DND-41 (cell line): ENCODE results near the gene EEIG1.

Experiments
- ATAC-seq: fragments of 200-7000 bp; cut with Tn5 transposase; 3 replicates; pipeline ENCODE4 v1.9.1; 2021; ENCODE audit warnings: low read depth; ENCODE audit not compliant: insufficient read depth
- DNase-seq: peaks from one replicate; pipeline ENCODE4 v3.0.0-alpha.2; 2020
- H2AFZ ChIP-seq: 2 replicates; pipeline ENCODE4 v1.6.0; 2012; ENCODE audit warnings: low read depth, low read length
- H3K27ac ChIP-seq: 2 replicates; pipeline ENCODE4 v1.5.1; 2012; ENCODE audit warnings: low read length, inconsistent platforms
- H3K27me3 ChIP-seq: fragments of 200-600 bp; sonication (generic); 2 replicates; pipeline ENCODE4 v1.6.0; 2012; ENCODE audit warnings: low read length, mild to moderate bottlenecking, inconsistent platforms; ENCODE audit not compliant: insufficient read depth, poor library complexity
- H3K36me3 ChIP-seq: 2 replicates; pipeline ENCODE4 v1.5.1; 2012; ENCODE audit warnings: low read length, inconsistent platforms; ENCODE audit not compliant: insufficient read depth
- H3K4me1 ChIP-seq: 2 replicates; pipeline ENCODE4 v1.5.1; 2012; ENCODE audit warnings: mild to moderate bottlenecking, low read length; ENCODE audit not compliant: insufficient read depth
- H3K4me2 ChIP-seq: 2 replicates; pipeline ENCODE4 v1.6.0; 2012; ENCODE audit warnings: mild to moderate bottlenecking, moderate library complexity, low read length, inconsistent platforms; ENCODE audit not compliant: insufficient read depth
- H3K4me3 ChIP-seq, 2 experiments: fragments of 200-600 bp in 1 of 2; shearing (Covaris generic) in 1 of 2; 2 replicates each; pipeline ENCODE4 v1.5.1; 2012 to 2016; ENCODE audit warnings: inconsistent platforms in 2 of 2, low read length in 2 of 2, mild to moderate bottlenecking in 2 of 2, low read depth in 1 of 2, moderate library complexity in 1 of 2
- H3K79me2 ChIP-seq: 2 replicates; pipeline ENCODE4 v1.6.0; 2012; ENCODE audit warnings: low read length, inconsistent platforms; ENCODE audit not compliant: insufficient read depth
- H3K9ac ChIP-seq: 2 replicates; pipeline ENCODE4 v1.6.0; 2012; ENCODE audit warnings: low read depth, mild to moderate bottlenecking, inconsistent platforms, low read length, moderate library complexity
- H3K9me3 ChIP-seq: 2 replicates; pipeline ENCODE4 v1.5.1; 2012; ENCODE audit warnings: low read length, moderate library complexity, mild to moderate bottlenecking, inconsistent platforms; ENCODE audit not compliant: insufficient read depth, severe bottlenecking
- H4K20me1 ChIP-seq: 2 replicates; pipeline ENCODE4 v1.6.0; 2012; ENCODE audit warnings: low read length; ENCODE audit not compliant: insufficient read depth
- EZH2 ChIP-seq: IDR thresholded peaks from 3 replicates; pipeline ENCODE4 v1.6.1; 2012; ENCODE audit warnings: borderline replicate concordance, low read depth, mild to moderate bottlenecking, moderate library complexity, low read length, inconsistent platforms; ENCODE audit not compliant: severe bottlenecking
- TF ChIP-seq, protein P1 (sequence below): IDR thresholded peaks from 2 replicates; pipeline ENCODE4 v1.5.1; 2012; ENCODE audit warnings: borderline replicate concordance, low read length, moderate library complexity, mild to moderate bottlenecking; ENCODE audit not compliant: poor library complexity, severe bottlenecking; ENCODE audit errors: extremely low read depth

Gene EEIG1

DNA sequence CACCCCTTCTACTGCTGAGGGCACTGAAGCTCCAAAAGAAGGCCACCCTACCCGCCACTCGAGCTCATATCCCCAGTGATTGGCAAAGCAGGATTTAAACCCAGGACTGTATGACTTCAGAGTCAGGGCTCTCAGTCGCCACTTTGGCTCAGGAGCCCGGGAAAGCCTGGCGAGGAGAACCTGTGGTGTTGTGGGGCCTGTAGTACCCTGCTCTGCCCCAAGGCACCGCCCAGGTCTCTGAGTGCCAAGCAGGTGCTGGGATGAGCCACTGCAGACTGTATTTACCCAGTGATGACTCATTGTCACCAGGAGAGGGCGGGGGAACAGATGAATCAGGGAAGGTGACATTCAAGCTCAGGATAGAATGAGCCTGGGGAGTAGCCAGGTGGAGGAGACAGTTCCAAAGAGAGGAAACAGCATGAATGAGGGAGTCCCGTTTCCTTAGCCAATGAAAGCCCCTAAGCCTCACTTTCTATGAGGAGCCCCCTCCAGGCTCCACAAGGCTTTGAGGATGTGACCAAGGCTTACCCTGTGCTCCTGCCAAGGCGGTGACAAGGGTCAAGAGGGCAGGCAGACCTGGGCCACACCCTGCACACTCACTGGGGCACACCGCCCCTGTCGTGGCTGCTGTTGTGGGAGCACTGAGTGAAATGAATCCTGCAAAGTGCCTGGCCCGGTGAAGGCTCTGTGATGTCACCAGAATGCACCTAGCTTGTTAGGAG is 25.3 kb downstream of the EEIG1 start:
- Histone ChIP-seq H3K4me1 (no peaks in the 10 kb centered on the region), H3K27me3 (no peaks in the 10 kb centered on the region), H3K4me3 (no peak overlapping the region), H4K20me1 (peaks cover 19% of the 10 kb centered on the region; the same call in 1 of the 2 replicates), H3K36me3 (no peaks in the 10 kb centered on the region), H3K4me2 (no peak overlapping the region), H2AFZ (no peak overlapping the region), H3K27ac (no peak overlapping the region), H3K9ac (no peak overlapping the region), H3K9me3 (no peaks in the 10 kb centered on the region), H3K79me2 (no peaks in the 10 kb centered on the region)
- peak; percentile 81 for ATAC-seq
- peak; percentile 39 for DNase-seq
- TF ChIP-seq, protein P1, sequence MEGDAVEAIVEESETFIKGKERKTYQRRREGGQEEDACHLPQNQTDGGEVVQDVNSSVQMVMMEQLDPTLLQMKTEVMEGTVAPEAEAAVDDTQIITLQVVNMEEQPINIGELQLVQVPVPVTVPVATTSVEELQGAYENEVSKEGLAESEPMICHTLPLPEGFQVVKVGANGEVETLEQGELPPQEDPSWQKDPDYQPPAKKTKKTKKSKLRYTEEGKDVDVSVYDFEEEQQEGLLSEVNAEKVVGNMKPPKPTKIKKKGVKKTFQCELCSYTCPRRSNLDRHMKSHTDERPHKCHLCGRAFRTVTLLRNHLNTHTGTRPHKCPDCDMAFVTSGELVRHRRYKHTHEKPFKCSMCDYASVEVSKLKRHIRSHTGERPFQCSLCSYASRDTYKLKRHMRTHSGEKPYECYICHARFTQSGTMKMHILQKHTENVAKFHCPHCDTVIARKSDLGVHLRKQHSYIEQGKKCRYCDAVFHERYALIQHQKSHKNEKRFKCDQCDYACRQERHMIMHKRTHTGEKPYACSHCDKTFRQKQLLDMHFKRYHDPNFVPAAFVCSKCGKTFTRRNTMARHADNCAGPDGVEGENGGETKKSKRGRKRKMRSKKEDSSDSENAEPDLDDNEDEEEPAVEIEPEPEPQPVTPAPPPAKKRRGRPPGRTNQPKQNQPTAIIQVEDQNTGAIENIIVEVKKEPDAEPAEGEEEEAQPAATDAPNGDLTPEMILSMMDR: peak; percentile 46
- TF ChIP-seq EZH2: no peak

DNA sequence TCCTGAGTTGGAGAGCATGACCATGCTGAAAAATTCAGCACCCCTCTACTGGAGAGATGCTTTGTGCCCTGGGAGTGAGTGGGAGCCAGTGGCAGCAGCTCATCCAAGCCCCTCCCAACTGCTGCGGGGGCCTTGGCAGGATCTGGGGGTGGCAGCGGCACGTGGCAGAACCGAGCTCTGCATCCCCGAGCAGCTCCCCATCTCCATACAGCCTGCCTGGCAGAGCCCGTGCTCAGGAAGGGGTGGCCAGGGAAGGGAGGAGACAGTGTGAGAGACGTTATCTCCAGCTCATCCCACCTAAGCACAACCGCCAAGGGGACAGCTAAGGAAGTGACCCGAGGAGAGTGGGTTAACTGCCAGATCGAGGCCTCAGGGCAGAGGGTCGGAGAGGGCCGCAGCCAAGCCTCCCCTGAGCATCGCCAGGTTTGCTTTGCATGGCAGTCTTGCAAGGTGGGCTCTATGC is 25.9 kb downstream of the EEIG1 start:
- H3K4me3 ChIP-seq: no peak overlapping the region
- no peak for DNase-seq
- H3K36me3 ChIP-seq: no peaks in the 10 kb centered on the region
- H4K20me1 ChIP-seq: peaks cover 15% of the 10 kb centered on the region; the same call in 1 of the 2 replicates
- no peak overlapping the region for H3K9ac ChIP-seq
- H3K4me1 ChIP-seq: no peaks in the 10 kb centered on the region
- ATAC-seq: no peak
- H3K4me2 ChIP-seq: no peak overlapping the region
- no peak overlapping the region for H2AFZ ChIP-seq
- no peak for TF ChIP-seq EZH2
- TF ChIP-seq, protein P1: no peak
- H3K27me3 ChIP-seq: no peaks in the 10 kb centered on the region
- no peaks in the 10 kb centered on the region for H3K9me3 ChIP-seq
- H3K27ac ChIP-seq: no peak overlapping the region
- H3K79me2 ChIP-seq: no peaks in the 10 kb centered on the region

DNA sequence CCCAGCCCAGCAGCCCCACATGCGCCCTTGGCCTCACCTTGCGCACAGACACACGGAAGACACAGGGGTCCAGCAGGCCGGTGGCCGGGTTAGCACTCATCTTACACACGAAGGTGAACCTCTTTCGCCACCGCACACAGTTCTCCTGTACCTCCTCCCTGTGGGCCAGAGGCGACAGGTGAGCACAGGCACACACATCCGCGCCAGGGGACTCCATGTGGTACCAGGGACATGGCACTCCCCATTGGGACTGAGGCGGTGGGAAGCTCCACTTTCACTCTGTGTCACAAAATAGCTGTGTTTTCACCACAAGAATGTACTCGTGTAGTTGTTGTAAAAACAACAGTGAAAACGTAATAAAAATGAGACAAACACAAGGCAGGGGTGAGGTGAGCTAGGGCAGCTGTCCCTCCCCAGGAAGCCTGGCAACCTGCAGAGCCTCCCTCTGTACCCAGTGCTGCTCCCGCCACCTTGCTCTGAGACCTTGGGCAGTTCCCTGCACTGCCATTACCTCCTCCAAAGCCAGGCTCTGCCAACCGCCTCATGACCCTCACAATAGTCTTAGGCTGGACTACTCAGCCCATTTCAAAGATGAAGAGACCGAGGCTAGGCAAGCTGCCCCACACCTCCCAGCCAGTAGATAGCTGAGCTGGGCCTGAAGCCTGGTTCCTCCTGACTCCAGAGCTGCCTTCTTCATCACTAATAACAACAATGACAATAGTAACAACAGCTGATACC is 26.9 kb downstream of the EEIG1 start:
- Histone ChIP-seq H3K4me1 (no peaks in the 10 kb centered on the region), H3K9me3 (no peaks in the 10 kb centered on the region), H3K27me3 (no peaks in the 10 kb centered on the region), H2AFZ (no peak overlapping the region), H4K20me1 (peaks cover 15% of the 10 kb centered on the region; the same call in 1 of the 2 replicates), H3K4me3 (no peak overlapping the region), H3K27ac (no peak overlapping the region), H3K9ac (no peak overlapping the region), H3K79me2 (no peaks in the 10 kb centered on the region), H3K36me3 (no peaks in the 10 kb centered on the region), H3K4me2 (no peak overlapping the region)
- DNase-seq (no peak), ATAC-seq (no peak)
- TF ChIP-seq, protein P1: no peak
- no peak for TF ChIP-seq EZH2
